PC-9 (cell line): ENCODE results near the gene ADGRD1.

Experiments used
- EZH2 ChIP-seq: fragments of 200-600 bp; sonication (generic); IDR thresholded peaks from 2 replicates; pipeline ENCODE4 v1.8.0; 2017; ENCODE audit warnings: antibody characterized with exemption, low read depth
- TF ChIP-seq, protein P1 (sequence below): fragments of 200-600 bp; sonication (generic); conservative IDR thresholded peaks from 2 replicates; pipeline ENCODE4 v1.6.1; 2017; ENCODE audit warnings: mixed run types, antibody characterized with exemption, mild to moderate bottlenecking, moderate library complexity

DNA sequence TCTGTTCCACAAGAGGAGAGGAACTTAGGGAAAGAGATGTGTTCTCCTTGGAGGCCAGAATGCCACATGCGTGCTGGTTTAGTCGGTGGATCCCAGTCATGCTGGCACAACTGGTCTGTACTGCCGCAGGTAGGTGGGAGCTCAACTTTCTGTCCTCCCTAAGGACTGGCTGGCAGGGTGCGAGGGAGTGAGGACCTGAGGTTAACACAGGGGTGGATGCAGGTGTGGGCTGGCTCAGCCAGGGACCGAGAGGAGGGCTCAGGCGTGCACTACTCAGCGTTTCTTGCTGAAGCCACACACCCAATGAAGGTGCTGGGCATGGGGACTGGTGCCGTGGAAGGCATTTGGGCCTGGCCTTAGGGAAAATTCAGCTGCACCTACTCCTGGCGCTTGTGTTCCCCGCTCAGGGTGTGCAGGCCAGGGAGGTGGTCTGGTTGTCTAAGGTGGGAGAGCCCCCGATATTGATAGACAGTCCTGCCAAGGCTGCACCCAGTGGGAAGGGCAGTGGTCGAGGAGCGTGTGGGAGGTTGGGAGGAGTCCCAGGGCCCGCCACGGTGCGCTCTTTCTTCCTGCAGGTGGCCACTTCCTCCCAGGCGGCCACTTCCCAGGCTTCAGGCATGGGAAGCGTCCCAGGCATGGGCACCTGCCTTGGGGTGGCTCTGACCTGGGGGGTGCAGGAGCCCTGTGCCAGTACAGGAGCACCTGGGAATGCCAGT lies 138.4 kb downstream of the ADGRD1 start:
- TF ChIP-seq, protein P1, sequence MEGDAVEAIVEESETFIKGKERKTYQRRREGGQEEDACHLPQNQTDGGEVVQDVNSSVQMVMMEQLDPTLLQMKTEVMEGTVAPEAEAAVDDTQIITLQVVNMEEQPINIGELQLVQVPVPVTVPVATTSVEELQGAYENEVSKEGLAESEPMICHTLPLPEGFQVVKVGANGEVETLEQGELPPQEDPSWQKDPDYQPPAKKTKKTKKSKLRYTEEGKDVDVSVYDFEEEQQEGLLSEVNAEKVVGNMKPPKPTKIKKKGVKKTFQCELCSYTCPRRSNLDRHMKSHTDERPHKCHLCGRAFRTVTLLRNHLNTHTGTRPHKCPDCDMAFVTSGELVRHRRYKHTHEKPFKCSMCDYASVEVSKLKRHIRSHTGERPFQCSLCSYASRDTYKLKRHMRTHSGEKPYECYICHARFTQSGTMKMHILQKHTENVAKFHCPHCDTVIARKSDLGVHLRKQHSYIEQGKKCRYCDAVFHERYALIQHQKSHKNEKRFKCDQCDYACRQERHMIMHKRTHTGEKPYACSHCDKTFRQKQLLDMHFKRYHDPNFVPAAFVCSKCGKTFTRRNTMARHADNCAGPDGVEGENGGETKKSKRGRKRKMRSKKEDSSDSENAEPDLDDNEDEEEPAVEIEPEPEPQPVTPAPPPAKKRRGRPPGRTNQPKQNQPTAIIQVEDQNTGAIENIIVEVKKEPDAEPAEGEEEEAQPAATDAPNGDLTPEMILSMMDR, result no peak
- TF ChIP-seq EZH2, result no peak
